Activated CD8-positive, alpha-beta memory T cell treated with anti-CD3 and anti-CD28 coated beads, Interleukin-2, amount 10 ng/mL, durations not matched to agents 7 days and 5 days (primary cell): ENCODE data around the gene STPG2. TPM values are rescaled to one million over a fixed set of nuclear protein-coding genes. Genes with fewer than 3 reads are reported as not detected.
"Not testable (repeated sequence)": the region's sequence is repeated elsewhere in the genome, so short reads cannot be mapped to it uniquely, and the experiment has no call there.

ENCODE experiments used
- ATAC-seq: fragments of 150-1000 bp; cut with Tn5 transposase; one replicate; pipeline ENCODE4 v1.10.0; 2021; ENCODE audit warnings: moderate library complexity
- CTCF ChIA-PET: fragments of 350-600 bp; sonication (Branson Sonifier 250); formaldehyde crosslinking; loops from one replicate; lab custom pipeline; 2021; ENCODE audit warnings: antibody characterized with exemption; lab: Charles Lee
- DNase-seq: peaks from one replicate; pipeline ENCODE4 v3.0.0-alpha.2; 2020
- H3K27ac Mint-ChIP-seq: one replicate; pipeline ENCODE4 v1.8.0; 2021; ENCODE audit warnings: mild to moderate bottlenecking, mixed read lengths
- H3K27me3 Mint-ChIP-seq: one replicate; pipeline ENCODE4 v1.8.0; 2021; ENCODE audit warnings: mixed read lengths
- H3K36me3 Mint-ChIP-seq: one replicate; pipeline ENCODE4 v1.8.0; 2021; ENCODE audit warnings: mild to moderate bottlenecking, mixed read lengths
- H3K4me1 Mint-ChIP-seq: one replicate; pipeline ENCODE4 v1.8.0; 2021; ENCODE audit warnings: mixed read lengths
- H3K4me3 Mint-ChIP-seq: one replicate; pipeline ENCODE4 v1.8.0; 2021; ENCODE audit warnings: mild to moderate bottlenecking, moderate library complexity, mixed read lengths
- H3K9me3 Mint-ChIP-seq: one replicate; pipeline ENCODE4 v1.8.0; 2022; ENCODE audit warnings: low read depth, mixed read lengths
- total RNA-seq, 2 experiments: library from RNA; stranded (reverse); gene quantifications; one replicate each; pipeline ENCODE4 v1.2.3, GENCODE V29; 2021

STPG2 gene
- total RNA-seq, 2 experiments from 2014 or later: not detected

GRCh38 chr4:97589481-97590196, 553.6 kb downstream of the STPG2 start:
- CTCF ChIA-PET: no interaction called here
- no peaks in the 10 kb centered on the region for H3K27me3 Mint-ChIP-seq
- H3K4me1 Mint-ChIP-seq: no peaks in the 10 kb centered on the region
- no peaks in the 10 kb centered on the region for H3K36me3 Mint-ChIP-seq
- H3K4me3 Mint-ChIP-seq: no peak overlapping the region
- no peak for ATAC-seq
- peaks cover 17% of the 10 kb centered on the region for H3K9me3 Mint-ChIP-seq
- H3K27ac Mint-ChIP-seq: no peak overlapping the region
- no peak for DNase-seq

DNA sequence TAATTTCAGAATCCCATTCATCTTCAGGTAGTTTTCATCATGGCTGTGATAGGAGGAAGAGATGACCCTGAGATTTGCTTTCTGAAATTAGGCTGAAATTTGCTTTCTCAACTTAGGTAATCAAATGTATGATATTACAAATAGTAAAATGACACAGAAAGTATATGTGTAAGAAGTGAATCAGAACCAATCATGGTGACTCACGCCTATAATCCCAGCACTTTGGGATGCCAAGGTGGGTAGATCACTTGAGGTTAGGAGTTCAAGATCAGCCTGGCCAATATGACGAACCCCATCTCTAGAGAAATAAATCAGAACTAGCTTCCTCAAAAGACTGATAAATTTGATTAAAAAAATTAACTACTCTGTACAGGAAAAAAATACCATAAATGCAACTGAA, 555.4 kb downstream of the STPG2 start:
- H3K4me1 Mint-ChIP-seq: no peaks in the 10 kb centered on the region
- CTCF ChIA-PET: interaction anchor here (1.4 kb wide), 1 partner anchor 9 kb away, joined by 3 read pairs; no protein-coding TSS in a partner anchor
- no peak for DNase-seq
- peaks cover 9% of the 10 kb centered on the region for H3K9me3 Mint-ChIP-seq
- no peak for ATAC-seq
- H3K36me3 Mint-ChIP-seq: no peaks in the 10 kb centered on the region
- H3K27ac Mint-ChIP-seq: no peak overlapping the region
- no peaks in the 10 kb centered on the region for H3K27me3 Mint-ChIP-seq
- H3K4me3 Mint-ChIP-seq: no peak overlapping the region

DNA sequence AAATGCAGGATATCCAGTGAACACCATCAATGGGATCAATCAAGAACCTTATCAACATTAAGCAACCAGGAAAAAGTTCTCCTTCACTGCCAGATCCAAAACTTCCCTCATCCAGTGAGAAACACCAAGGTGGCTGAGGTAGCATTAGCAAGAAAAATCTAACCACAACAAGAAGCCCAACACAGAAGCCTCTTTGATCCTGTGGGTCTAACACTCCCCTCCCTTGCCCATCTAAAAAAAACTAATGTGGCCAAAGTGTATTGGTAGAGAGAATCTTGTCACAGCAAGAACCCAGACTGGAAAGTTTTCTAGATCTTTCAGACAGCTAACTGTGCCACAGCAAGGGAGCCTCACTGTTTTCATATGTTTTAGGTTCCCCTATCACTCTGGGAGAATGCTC, 558.0 kb downstream of the STPG2 start:
- CTCF ChIA-PET: no interaction called here
- ATAC-seq: no peak
- Mint-ChIP-seq H3K27me3 (no peaks in the 10 kb centered on the region), H3K9me3 (peaks cover 9% of the 10 kb centered on the region), H3K27ac (no peak overlapping the region), H3K4me3 (no peak overlapping the region), H3K4me1 (no peaks in the 10 kb centered on the region), H3K36me3 (no peaks in the 10 kb centered on the region)
- DNase-seq: no peak

GRCh38 chr4:97582890-97583289, 560.4 kb downstream of the STPG2 start:
- CTCF ChIA-PET: no interaction called here
- H3K4me3 Mint-ChIP-seq: no peak overlapping the region
- no peak overlapping the region for H3K27ac Mint-ChIP-seq
- H3K9me3 Mint-ChIP-seq: peaks cover 9% of the 10 kb centered on the region
- ATAC-seq (no peak), DNase-seq (no peak)
- no peaks in the 10 kb centered on the region for H3K36me3 Mint-ChIP-seq
- H3K27me3 Mint-ChIP-seq: no peaks in the 10 kb centered on the region
- H3K4me1 Mint-ChIP-seq: no peaks in the 10 kb centered on the region

DNA sequence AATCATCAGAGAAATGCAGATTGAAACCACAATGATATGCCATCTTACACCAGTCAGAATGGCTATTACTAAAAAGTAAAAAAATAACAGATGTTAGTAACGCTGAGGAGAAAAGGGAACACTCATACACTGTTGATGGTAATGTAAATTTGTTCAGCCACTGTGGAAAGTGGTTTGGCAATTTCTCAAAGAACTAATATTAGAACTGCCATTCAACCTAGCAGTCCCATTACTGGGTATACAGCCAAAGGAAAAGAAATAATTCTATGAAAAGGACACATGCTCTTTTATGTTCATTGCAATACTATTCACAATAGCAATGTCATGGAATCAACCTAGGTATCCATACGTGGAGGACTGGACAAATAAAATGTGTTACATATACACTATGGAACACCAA, 566.3 kb downstream of the STPG2 start:
- no peaks in the 10 kb centered on the region for H3K27me3 Mint-ChIP-seq

DNA sequence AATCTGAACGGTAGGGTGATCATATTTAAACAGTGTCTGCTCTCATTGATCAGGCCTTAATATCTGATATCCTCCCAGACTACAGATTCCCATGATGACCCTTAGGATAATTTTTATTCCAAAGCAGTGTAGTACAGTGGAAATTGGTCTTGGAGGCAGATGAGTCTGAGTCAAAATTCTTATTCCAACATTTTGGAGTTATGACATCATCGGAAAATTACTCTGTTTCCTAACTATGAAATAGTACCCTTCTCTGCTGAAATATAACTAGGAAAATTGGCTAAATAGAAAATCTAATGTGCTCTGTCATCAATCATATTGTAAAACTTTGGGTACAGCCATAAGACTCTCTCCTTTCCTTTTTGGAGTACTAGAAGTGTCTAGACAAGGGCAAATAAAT, 583.3 kb downstream of the STPG2 start:
- CTCF ChIA-PET: no interaction called here
- no peaks in the 10 kb centered on the region for H3K27me3 Mint-ChIP-seq
- H3K4me3 Mint-ChIP-seq: no peak overlapping the region
- H3K9me3 Mint-ChIP-seq: no peaks in the 10 kb centered on the region
- H3K36me3 Mint-ChIP-seq: no peaks in the 10 kb centered on the region
- DNase-seq: no peak
- ATAC-seq: no peak
- no peak overlapping the region for H3K27ac Mint-ChIP-seq
- no peaks in the 10 kb centered on the region for H3K4me1 Mint-ChIP-seq

More for the DNA sequence above, 566.3 kb downstream of the STPG2 start:
- no peak for ATAC-seq
- H3K4me3 Mint-ChIP-seq: no peak overlapping the region
- no peaks in the 10 kb centered on the region for H3K36me3 Mint-ChIP-seq
- H3K27ac Mint-ChIP-seq: no peak overlapping the region
- no peak for DNase-seq
- H3K9me3 Mint-ChIP-seq: peaks cover 1% of the 10 kb centered on the region
- no peaks in the 10 kb centered on the region for H3K4me1 Mint-ChIP-seq
- CTCF ChIA-PET: no interaction called here

DNA sequence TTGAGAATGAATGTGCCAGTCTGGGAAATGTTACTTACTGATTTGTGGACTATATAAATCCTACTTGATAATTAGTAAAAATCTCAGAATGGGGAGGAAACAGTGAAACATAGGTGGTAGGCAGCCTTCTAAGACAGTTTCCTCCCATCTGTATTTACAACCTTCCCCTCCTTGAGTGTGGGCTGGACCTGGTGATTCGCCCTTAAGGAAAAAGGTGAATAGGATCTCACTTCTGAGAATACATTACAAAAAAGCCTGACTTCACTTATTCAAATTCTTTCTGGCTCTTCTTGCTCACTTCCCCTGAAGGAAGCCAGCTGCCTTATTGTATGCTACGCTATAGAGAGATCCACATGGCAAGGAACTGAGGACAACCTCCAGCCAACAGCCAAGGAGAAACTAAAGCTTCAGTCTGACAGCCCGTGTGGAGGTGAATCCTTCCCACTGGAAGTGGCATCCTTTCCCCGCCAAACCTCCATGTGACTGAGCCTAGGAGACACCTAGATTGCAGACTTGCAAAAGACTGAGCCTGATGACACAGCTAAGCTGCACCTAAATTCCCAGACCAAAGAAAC, 585.0 kb downstream of the STPG2 start:
- no peaks in the 10 kb centered on the region for H3K27me3 Mint-ChIP-seq

DNA sequence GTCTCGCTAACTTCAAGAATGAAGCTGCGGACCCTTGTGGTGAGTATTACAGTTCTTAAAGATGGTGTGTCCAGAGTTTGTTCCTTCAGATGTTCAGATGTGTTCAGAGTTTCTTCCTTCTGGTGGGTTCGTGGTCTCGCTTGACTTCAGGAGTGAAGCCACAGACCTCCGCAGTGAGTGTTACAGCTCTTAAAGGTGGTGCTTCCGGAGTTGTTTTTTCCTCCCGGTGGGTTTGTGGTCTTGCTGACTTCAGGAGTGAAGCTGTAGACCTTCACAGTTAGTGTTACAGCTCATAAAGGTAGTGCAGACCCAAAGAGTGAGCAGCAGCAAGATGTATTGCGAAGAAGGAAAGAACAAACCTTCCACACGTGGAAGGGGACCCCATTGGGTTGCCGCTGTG, 592.6 kb downstream of the STPG2 start:
- H3K9me3 Mint-ChIP-seq, H3K36me3 Mint-ChIP-seq, H3K27ac Mint-ChIP-seq, DNase-seq, H3K4me1 Mint-ChIP-seq, H3K4me3 Mint-ChIP-seq, H3K27me3 Mint-ChIP-seq, CTCF ChIA-PET, ATAC-seq: not testable (repeated sequence)

More for the DNA sequence above, 585.0 kb downstream of the STPG2 start:
- CTCF ChIA-PET: no interaction called here
- Mint-ChIP-seq H3K36me3 (no peaks in the 10 kb centered on the region), H3K9me3 (no peaks in the 10 kb centered on the region), H3K4me1 (no peaks in the 10 kb centered on the region), H3K4me3 (no peak overlapping the region), H3K27ac (no peak overlapping the region)
- ATAC-seq (no peak), DNase-seq (no peak)

GRCh38 chr4:97548943-97549583, 594.2 kb downstream of the STPG2 start:
- no peaks in the 10 kb centered on the region for H3K27me3 Mint-ChIP-seq
- CTCF ChIA-PET: no interaction called here
- no peaks in the 10 kb centered on the region for H3K4me1 Mint-ChIP-seq
- H3K4me3 Mint-ChIP-seq: no peak overlapping the region
- H3K36me3 Mint-ChIP-seq: no peaks in the 10 kb centered on the region
- H3K27ac Mint-ChIP-seq: no peak overlapping the region
- H3K9me3 Mint-ChIP-seq: no peaks in the 10 kb centered on the region
- no peak for DNase-seq
- no peak for ATAC-seq

DNA sequence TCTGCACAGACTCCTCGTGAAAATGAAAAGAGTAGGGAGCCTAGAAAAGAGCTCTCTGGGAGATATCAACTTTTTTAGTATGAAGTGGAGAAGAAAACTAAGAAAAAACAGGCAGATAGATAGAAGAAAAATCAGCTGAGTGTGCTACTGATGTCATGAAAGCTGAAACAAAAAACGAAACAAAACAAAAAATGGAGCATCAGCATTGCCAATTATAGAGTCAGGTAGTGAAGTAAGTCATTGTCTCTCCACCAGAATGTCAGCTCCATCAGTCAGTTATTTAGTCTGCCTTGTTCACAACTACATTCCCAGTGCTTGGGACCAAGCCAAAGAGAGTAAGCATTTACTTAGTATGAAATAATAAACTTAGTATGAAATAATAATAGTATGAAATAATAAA, 595.1 kb downstream of the STPG2 start:
- Mint-ChIP-seq H3K4me3 (no peak overlapping the region), H3K27ac (no peak overlapping the region), H3K9me3 (no peaks in the 10 kb centered on the region), H3K36me3 (no peaks in the 10 kb centered on the region), H3K27me3 (no peaks in the 10 kb centered on the region), H3K4me1 (no peaks in the 10 kb centered on the region)
- DNase-seq (no peak), ATAC-seq (no peak)
- CTCF ChIA-PET: no interaction called here

DNA sequence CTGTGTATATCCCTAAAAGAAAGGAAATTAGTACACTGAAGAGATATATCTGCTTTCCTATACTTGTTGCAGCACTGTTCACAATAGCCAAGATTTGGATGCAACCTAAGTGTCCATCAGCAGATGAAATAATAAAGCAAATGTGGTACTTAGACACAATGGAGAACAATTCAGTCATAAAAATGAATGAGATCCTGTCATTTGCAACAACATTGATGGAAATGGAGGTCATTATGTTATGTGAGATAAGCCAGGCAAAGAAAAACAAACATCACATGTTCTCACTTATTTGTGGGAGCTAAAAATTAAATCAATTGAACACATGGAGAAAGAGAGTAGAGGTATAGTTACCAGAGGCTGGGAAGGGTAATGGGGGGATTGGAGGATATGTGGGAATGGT, 611.9 kb downstream of the STPG2 start:
- ATAC-seq (no peak), DNase-seq (no peak)
- Mint-ChIP-seq H3K36me3 (no peaks in the 10 kb centered on the region), H3K27me3 (no peaks in the 10 kb centered on the region), H3K27ac (no peak overlapping the region), H3K9me3 (no peaks in the 10 kb centered on the region), H3K4me1 (no peaks in the 10 kb centered on the region), H3K4me3 (no peak overlapping the region)
- CTCF ChIA-PET: no interaction called here

DNA sequence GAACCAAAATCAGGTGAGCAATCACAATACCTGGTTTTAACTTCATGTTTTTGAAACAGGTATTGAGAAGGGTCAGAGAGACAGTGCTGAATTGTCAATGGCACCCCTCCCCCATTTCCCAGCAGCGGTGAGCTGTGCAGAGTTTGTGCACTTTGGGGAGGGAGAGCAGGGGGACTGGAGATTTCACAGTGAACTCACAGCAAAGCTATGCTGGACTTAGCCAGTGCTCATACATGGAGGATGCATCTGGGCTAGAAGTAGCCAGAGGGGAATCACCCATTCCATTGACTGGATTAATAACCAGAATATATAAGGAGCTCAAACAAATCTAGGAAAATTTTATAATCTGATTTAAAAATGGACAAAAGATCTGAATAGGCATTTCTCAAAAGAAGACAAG, 612.6 kb downstream of the STPG2 start:
- DNase-seq (no peak), ATAC-seq (no peak)
- no peaks in the 10 kb centered on the region for H3K36me3 Mint-ChIP-seq
- H3K9me3 Mint-ChIP-seq: no peaks in the 10 kb centered on the region
- CTCF ChIA-PET: no interaction called here
- H3K27me3 Mint-ChIP-seq: no peaks in the 10 kb centered on the region
- H3K4me3 Mint-ChIP-seq: no peak overlapping the region
- no peaks in the 10 kb centered on the region for H3K4me1 Mint-ChIP-seq
- no peak overlapping the region for H3K27ac Mint-ChIP-seq

- H3K36me3 Mint-ChIP-seq: no peaks in the 10 kb centered on the region
- H3K27ac Mint-ChIP-seq: no peak overlapping the region
- H3K27me3 Mint-ChIP-seq: no peaks in the 10 kb centered on the region
- peaks cover 4% of the 10 kb centered on the region for H3K9me3 Mint-ChIP-seq
- ATAC-seq (no peak), DNase-seq (no peak)
- H3K4me1 Mint-ChIP-seq: no peaks in the 10 kb centered on the region
- no peak overlapping the region for H3K4me3 Mint-ChIP-seq
- CTCF ChIA-PET: no interaction called here
Observed at GRCh38 chr4:97525236-97525635, 618.0 kb downstream of the STPG2 start.

- CTCF ChIA-PET: no interaction called here
- DNase-seq (no peak), ATAC-seq (no peak)
- H3K27me3 Mint-ChIP-seq: no peaks in the 10 kb centered on the region
- H3K27ac Mint-ChIP-seq: no peak overlapping the region
- no peaks in the 10 kb centered on the region for H3K36me3 Mint-ChIP-seq
- H3K9me3 Mint-ChIP-seq: peaks cover 4% of the 10 kb centered on the region
- no peak overlapping the region for H3K4me3 Mint-ChIP-seq
- H3K4me1 Mint-ChIP-seq: no peaks in the 10 kb centered on the region
Observed at GRCh38 chr4:97517939-97518338, 625.3 kb downstream of the STPG2 start.
